Neutrophil (primary cell): Measurements from ENCODE around the gene SERPINA1.

Source experiments
- H3K27ac ChIP-seq: fragments of 200-600 bp; sonication (generic); 2 replicates; pipeline ENCODE4 v1.5.1; 2016; ENCODE audit warnings: mild to moderate bottlenecking, moderate library complexity
- H3K27me3 ChIP-seq: fragments of 200-600 bp; sonication (generic); 2 replicates; pipeline ENCODE4 v1.6.0; 2016; ENCODE audit warnings: mild to moderate bottlenecking
- H3K36me3 ChIP-seq: fragments of 200-600 bp; sonication (generic); 2 replicates; pipeline ENCODE4 v1.5.1; 2017
- H3K4me1 ChIP-seq, 2 experiments: fragments of 200-600 bp in 1 of 2; sonication (generic) in 1 of 2; 1 replicate in 1 of 2; 2 replicates in 1 of 2; pipeline versions ENCODE4 v1.5.1 to v1.6.1; 2013 to 2016; ENCODE audit warnings: low read depth in 1 of 2, low read length in 1 of 2, mild to moderate bottlenecking in 1 of 2, moderate library complexity in 1 of 2; ENCODE audit not compliant: control insufficient read depth in 1 of 2, insufficient read depth in 1 of 2
- H3K4me3 ChIP-seq, 2 experiments: fragments of 200-600 bp in 1 of 2; sonication (generic) in 1 of 2; 1 replicate in 1 of 2; 2 replicates in 1 of 2; pipeline ENCODE4 v1.5.1; 2013 to 2016; ENCODE audit warnings: low read depth in 1 of 2, low read length in 1 of 2, mild to moderate bottlenecking in 1 of 2, moderate library complexity in 1 of 2
- H3K9me3 ChIP-seq: fragments of 200-600 bp; sonication (generic); 2 replicates; pipeline ENCODE4 v1.5.1; 2016
- CTCF ChIP-seq: fragments of 200-600 bp; sonication (generic); IDR thresholded peaks from 2 replicates; pipeline ENCODE4 v1.5.1; 2016; ENCODE audit warnings: antibody characterized with exemption

The SERPINA1 gene

DNA sequence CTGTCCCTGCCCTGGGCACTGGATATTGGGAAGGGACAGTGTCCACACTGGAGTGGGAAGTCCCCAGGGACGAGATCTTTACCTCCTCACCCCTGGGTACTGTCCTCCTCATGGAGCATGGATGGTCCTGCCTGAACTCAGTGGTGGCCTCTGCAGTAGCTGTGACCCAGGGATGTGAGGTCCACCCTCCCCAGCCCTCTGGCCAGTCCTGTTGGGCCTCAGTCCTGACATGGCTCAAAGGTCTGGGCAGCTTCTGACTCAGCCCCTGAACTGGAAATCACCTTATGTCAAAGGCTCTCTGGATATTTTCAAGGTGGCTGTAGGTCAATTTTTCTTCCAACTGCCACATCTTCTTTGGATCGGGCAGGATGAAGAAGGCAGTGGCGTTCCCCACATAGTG lies 24.4 kb downstream of the SERPINA1 start:
- Histone ChIP-seq H3K27me3 (no peaks in the 10 kb centered on the region), H3K27ac (no peak overlapping the region), H3K4me1 (peaks cover 0 to 4% of the 10 kb centered on the region in 2 experiments), H3K36me3 (no peaks in the 10 kb centered on the region), H3K9me3 (no peaks in the 10 kb centered on the region), H3K4me3 (no peak overlapping the region)
- TF ChIP-seq CTCF, result no peak

GRCh38 chr14:94363151-94363624 lies 25.2 kb downstream of the SERPINA1 start:
- Histone ChIP-seq H3K27ac (no peak overlapping the region), H3K27me3 (peaks cover 1% of the 10 kb centered on the region), H3K36me3 (no peaks in the 10 kb centered on the region), H3K4me3 (no peak overlapping the region), H3K9me3 (no peaks in the 10 kb centered on the region), H3K4me1 (peaks cover 0 to 4% of the 10 kb centered on the region in 2 experiments)
- TF ChIP-seq CTCF, result no peak

- TF ChIP-seq CTCF, result no peak
- Histone ChIP-seq H3K4me3 (no peak overlapping the region), H3K9me3 (no peaks in the 10 kb centered on the region), H3K36me3 (no peaks in the 10 kb centered on the region), H3K27me3 (peaks cover 6% of the 10 kb centered on the region), H3K4me1 (peaks cover 0 to 4% of the 10 kb centered on the region in 2 experiments), H3K27ac (no peak overlapping the region)
Measured at GRCh38 chr14:94362614-94363133, 25.7 kb downstream of the SERPINA1 start.

DNA sequence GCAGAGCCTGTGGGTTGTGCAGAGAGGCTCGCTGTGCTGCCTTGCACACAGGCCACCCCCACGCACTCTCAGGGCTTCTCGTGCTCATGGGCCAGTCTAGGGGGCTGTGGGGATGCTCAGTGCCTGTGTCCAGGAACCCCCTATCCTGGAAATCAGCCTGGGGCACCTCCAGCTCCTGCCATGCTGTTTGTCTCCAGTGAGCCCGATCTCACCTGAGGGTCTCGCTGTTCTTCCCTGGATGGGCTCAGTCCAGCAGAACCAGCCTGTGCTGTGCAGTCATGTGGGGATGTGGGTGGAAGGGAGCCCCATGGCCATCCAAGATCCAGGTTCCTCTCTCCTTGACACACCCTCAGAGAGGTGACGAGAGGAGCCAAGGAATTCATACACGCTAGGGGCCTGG lies 26.7 kb downstream of the SERPINA1 start:
- TF ChIP-seq CTCF, result no peak
- H3K4me1 ChIP-seq, result no peaks in the 10 kb centered on the region
- H3K27me3 ChIP-seq, result peaks cover 14% of the 10 kb centered on the region
- no peaks in the 10 kb centered on the region for H3K9me3 ChIP-seq
- no peaks in the 10 kb centered on the region for H3K36me3 ChIP-seq
- no peak overlapping the region for H3K27ac ChIP-seq
- no peak overlapping the region for H3K4me3 ChIP-seq

DNA sequence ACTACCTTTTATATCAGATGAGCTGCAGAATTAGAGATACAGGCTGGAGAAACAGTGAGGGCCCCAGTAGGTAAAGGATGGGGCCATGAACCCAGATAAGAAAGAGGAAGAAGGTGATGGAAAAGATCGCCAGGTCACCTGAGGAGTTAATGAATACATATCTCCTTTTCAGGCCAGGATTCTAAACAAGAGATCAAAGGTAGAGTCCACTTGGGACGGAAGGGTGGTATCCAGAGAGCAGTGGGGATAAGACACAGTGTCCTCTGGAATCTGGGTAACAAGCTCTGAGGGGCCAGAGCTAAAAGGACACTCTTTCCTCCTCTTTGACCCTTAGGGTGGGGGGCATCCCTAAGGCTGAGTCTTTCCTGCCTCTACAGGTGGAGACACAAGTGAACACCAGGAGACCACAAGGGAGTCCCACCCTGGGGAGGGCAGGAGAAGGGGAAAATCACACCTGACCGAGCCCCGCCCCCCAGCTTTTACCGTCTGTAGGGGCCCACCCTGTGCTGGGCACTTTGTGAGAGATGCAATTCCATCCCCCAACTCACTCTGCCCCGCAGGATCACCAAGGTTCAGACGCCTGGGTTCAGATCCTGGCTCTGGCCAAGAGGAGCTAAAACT lies 27.3 kb downstream of the SERPINA1 start:
- H3K4me3 ChIP-seq, result no peak overlapping the region
- peaks cover 19% of the 10 kb centered on the region for H3K27me3 ChIP-seq
- H3K27ac ChIP-seq, result no peak overlapping the region
- no peaks in the 10 kb centered on the region for H3K9me3 ChIP-seq
- no peak for TF ChIP-seq CTCF
- H3K4me1 ChIP-seq, result no peaks in the 10 kb centered on the region
- no peaks in the 10 kb centered on the region for H3K36me3 ChIP-seq
